NCI-H2107 treated with DMSO at 0.1 percent for 48 hours (cell line): Measurements from ENCODE around the gene PRPF19.

Experiments used
- DNase-seq: peaks from one replicate; lab custom pipeline; 2025; ENCODE audit not compliant: unreplicated experiment; lab: John Stamatoyannopoulos, UW

The PRPF19 gene

GRCh38 chr11:60876168-60876485 is 30.3 kb downstream of the PRPF19 start:
- no peak for DNase-seq

- no peak for DNase-seq
These were observed 30.8 kb downstream of the PRPF19 start for GRCh38 chr11:60875366-60876167.

- no peak for DNase-seq
These were observed 31.7 kb downstream of the PRPF19 start for GRCh38 chr11:60874421-60875365.

- DNase-seq, result no peak
These were observed 32.9 kb downstream of the PRPF19 start for GRCh38 chr11:60873533-60873932.

- DNase-seq, result no peak
These were observed 33.3 kb downstream of the PRPF19 start for GRCh38 chr11:60872961-60873524.

- DNase-seq, result no peak
These were observed 34.0 kb downstream of the PRPF19 start for GRCh38 chr11:60872124-60872960.

GRCh38 chr11:60871378-60872061 is 34.9 kb downstream of the PRPF19 start:
- no peak for DNase-seq

- no peak for DNase-seq
These were observed 35.5 kb downstream of the PRPF19 start for GRCh38 chr11:60870733-60871377.

- no peak for DNase-seq
These were observed 36.1 kb downstream of the PRPF19 start for GRCh38 chr11:60870276-60870675.

- no peak for DNase-seq
These were observed 36.9 kb downstream of the PRPF19 start for GRCh38 chr11:60869451-60869825.

- no peak for DNase-seq
These were observed 37.5 kb downstream of the PRPF19 start for GRCh38 chr11:60868682-60869450.

- no peak for DNase-seq
These were observed 38.3 kb downstream of the PRPF19 start for GRCh38 chr11:60867871-60868681.

- DNase-seq, result no peak
These were observed 39.2 kb downstream of the PRPF19 start, which contains the start of gene ZP1 for GRCh38 chr11:60866911-60867870. TSS of gene ZP1 (plus strand) at chr11:60867542. CDS start at chr11:60867562, 20 bp downstream.

GRCh38 chr11:60864856-60865513 is 41.4 kb downstream of the PRPF19 start:
- DNase-seq, result no peak

GRCh38 chr11:60863550-60864521 is 42.5 kb downstream of the PRPF19 start:
- DNase-seq, result no peak
